ENCODE data around the gene EVL. TPM values are rescaled to one million over a fixed set of nuclear protein-coding genes. Genes with fewer than 3 reads are reported as not detected.
A peak's percentile ranks its signal among the peaks of the same experiment; 100 is the strongest.

The EVL gene
- polyA plus RNA-seq, 1 experiment, result 18.6 TPM

DNA sequence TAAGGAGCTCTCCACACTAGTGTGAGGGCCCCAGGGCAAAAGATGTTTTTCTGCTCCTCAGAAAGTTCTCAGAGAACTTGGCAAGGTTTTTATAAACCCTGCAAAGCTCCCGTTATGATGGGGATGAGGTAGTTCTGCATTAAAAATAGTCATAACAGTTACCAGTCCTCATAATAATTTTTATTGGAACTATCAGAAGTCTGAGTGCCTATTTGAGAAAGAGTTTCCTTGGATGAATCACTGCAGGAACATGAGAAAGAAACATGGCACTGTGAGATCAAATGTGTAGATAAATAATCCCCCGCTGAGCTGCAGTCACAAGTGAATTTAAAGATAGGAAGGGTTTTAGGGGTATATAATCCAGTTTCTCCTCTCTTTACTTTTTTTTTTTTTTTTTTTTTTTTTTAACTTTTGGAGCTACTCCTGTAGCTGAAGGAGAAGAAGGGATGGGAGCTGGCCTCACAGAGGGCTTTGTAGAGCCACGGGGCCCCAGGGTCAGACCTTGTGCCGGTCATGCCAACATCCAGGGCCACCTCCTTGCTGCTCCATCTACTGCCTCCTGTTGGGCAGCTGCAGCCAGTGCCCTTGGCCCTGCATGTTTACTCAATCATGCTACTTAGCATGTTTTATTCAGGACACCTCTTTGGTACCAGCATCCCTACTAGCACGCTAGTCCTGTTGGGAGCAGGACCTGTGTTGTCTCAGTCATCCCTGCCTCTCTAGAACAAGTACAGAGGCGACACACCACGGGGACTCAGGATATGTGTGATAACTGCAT, 39.5 kb downstream of the EVL start:
- Histone ChIP-seq H3K27me3 (ENCODE audit: control insufficient read depth, insufficient read depth, low read length) (no peaks in the 10 kb centered on the region), H3K4me3 (ENCODE audit: low read depth, low read length) (no peak overlapping the region), H3K36me3 (ENCODE audit: control insufficient read depth, insufficient read depth, low read length) (no peaks in the 10 kb centered on the region)
- CTCF ChIA-PET, result interaction anchor here (0.6 to 2.2 kb wide), 8 partner anchors 8 to 158 kb away, joined by 3 to 6 read pairs (median 4); no protein-coding TSS in a partner anchor
- TF ChIP-seq, protein P1, sequence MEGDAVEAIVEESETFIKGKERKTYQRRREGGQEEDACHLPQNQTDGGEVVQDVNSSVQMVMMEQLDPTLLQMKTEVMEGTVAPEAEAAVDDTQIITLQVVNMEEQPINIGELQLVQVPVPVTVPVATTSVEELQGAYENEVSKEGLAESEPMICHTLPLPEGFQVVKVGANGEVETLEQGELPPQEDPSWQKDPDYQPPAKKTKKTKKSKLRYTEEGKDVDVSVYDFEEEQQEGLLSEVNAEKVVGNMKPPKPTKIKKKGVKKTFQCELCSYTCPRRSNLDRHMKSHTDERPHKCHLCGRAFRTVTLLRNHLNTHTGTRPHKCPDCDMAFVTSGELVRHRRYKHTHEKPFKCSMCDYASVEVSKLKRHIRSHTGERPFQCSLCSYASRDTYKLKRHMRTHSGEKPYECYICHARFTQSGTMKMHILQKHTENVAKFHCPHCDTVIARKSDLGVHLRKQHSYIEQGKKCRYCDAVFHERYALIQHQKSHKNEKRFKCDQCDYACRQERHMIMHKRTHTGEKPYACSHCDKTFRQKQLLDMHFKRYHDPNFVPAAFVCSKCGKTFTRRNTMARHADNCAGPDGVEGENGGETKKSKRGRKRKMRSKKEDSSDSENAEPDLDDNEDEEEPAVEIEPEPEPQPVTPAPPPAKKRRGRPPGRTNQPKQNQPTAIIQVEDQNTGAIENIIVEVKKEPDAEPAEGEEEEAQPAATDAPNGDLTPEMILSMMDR (IDR thresholded peaks at IDR 0.05; ENCODE audit: insufficient read depth, low read depth, low read length), result no peak; the same call in 1 of the 2 replicates
- DNase-seq (ENCODE audit: low read depth), result peak; percentile 88
- POLR2A ChIA-PET, result interaction anchor here (0.6 kb wide), 4 partner anchors 28 to 139 kb away, joined by 3 to 9 read pairs (median 7); no protein-coding TSS in a partner anchor

DNA sequence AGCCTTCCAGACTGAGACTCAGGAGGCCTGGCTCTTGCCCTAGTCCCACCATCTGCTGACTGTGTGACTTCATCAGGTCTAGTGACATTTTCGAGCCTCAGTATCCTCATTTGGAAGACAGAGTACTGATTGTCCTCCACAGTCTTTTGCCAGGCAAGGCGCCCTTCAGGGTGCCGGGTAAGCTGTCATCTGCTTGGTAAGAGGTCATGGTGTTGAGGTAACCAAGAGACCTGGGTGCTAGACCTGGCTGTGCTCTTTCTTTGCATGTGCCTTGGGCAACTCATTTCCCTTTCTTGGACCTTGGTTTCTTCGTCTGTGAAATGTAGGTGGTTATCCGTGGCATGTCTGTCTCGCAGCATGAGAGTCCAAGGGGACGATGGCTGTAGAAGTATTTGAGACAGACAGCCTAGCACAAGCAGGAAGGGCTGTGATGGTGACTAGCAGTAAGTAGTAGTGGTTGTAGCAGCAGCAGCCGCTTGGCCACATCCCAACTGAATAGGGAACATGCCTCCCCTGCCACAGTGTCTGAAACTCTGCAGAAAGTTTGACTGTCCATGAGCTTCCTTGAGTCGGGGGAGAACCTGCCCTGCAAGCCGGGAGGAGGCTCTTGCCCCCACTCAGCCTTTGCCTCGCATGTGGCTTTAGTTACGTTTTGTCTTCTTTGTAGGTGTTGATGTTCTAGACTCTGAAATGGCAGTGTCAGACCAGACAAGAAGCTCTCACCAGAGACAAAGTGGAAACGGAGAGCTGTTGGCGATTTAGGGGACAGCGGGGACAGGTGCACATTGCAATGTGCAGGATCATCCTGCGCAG, 40.3 kb downstream of the EVL start:
- Histone ChIP-seq H3K36me3 (ENCODE audit: control insufficient read depth, insufficient read depth, low read length) (no peaks in the 10 kb centered on the region), H3K27me3 (ENCODE audit: control insufficient read depth, insufficient read depth, low read length) (no peaks in the 10 kb centered on the region), H3K4me3 (ENCODE audit: low read depth, low read length) (no peak overlapping the region)
- CTCF ChIA-PET, result interaction anchor here (0.9 to 5.9 kb wide), 5 partner anchors 9 to 122 kb away, joined by 3 to 114 read pairs (median 6); no protein-coding TSS in a partner anchor
- no peak for DNase-seq (ENCODE audit: low read depth)
- TF ChIP-seq, protein P1 (IDR thresholded peaks at IDR 0.05; ENCODE audit: insufficient read depth, low read depth, low read length), result no peak
- POLR2A ChIA-PET, result interaction anchor here (0.6 kb wide), 3 partner anchors 29 to 71 kb away, joined by 3 to 9 read pairs (median 7); no protein-coding TSS in a partner anchor

DNA sequence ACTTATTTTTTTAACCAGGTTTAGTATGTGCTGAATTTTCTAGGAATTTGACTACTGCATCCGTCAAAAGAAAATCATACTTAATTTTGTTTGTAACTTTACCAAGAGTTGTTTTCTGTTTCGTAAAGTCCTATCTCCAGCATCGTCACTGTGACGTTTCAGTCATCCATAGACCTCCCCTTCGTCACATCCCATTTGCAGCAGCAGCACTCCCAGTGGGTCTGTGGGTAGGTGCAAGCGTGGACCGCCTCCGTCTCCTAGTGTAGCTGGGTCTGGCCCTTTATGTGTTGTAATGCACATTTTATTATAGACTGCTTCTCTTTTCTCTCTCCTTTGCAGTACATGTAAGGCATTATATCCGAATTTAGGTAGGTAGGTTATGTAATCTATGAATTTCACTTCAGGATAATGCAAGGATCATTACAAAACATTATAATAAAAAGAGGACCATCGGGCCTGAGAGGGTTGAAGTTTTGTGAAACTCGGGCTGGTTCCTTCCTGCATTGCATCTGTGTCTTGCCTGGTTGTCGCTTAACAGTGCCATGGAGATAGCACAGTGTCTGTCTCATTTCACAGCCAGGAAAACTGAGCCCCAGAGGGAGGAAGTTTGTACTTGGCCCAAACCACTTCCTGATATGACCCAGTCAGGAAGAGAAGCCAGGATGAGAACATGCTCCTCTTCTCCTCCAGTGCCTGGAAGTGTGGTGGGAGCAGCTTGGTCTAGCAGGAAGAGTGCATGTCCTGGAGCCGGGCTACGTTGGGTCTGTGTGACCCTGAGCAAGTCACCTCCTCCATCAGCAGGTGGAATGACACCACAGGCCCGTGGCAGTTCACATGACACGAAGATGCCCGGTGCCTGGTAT, 41.3 kb downstream of the EVL start:
- no peaks in the 10 kb centered on the region for H3K36me3 ChIP-seq (ENCODE audit: control insufficient read depth, insufficient read depth, low read length)
- no peak for DNase-seq (ENCODE audit: low read depth)
- no peak overlapping the region for H3K4me3 ChIP-seq (ENCODE audit: low read depth, low read length)
- TF ChIP-seq, protein P1 (IDR thresholded peaks at IDR 0.05; ENCODE audit: insufficient read depth, low read depth, low read length), result no peak
- H3K27me3 ChIP-seq (ENCODE audit: control insufficient read depth, insufficient read depth, low read length), result no peaks in the 10 kb centered on the region
- CTCF ChIA-PET, result interaction anchor here (0.9 to 5.9 kb wide), 5 partner anchors 10 to 123 kb away, joined by 3 to 114 read pairs (median 6); no protein-coding TSS in a partner anchor
- POLR2A ChIA-PET, result no interaction called here

DNA sequence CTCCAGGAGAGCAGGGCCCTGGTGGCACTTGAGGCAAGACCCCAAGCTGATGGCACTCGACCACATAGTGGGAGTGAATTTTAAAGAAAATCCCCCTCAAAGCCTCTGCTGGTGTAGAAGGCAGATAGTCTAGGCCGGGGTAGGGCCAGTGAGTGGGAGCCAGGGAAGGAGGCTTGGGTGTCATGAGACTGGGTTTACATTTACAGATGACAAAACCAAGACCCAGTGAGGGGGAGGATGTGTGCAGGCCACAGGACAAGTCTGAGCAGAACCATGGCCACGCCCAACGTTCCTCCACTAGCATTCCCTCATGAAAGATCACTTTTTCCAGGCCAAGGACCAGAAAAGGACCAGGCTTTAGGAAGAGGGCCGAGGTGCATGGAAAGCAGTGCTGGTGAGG, 42.0 kb downstream of the EVL start:
- TF ChIP-seq, protein P1 (IDR thresholded peaks at IDR 0.05; ENCODE audit: insufficient read depth, low read depth, low read length), result no peak
- no peak overlapping the region for H3K4me3 ChIP-seq (ENCODE audit: low read depth, low read length)
- DNase-seq (ENCODE audit: low read depth), result no peak
- H3K27me3 ChIP-seq (ENCODE audit: control insufficient read depth, insufficient read depth, low read length), result no peaks in the 10 kb centered on the region
- ChIA-PET CTCF (interaction anchor here (0.5 to 5.9 kb wide), 23 partner anchors 10 to 270 kb away, joined by 3 to 114 read pairs (median 7); no protein-coding TSS in a partner anchor), POLR2A (no interaction called here)
- no peaks in the 10 kb centered on the region for H3K36me3 ChIP-seq (ENCODE audit: control insufficient read depth, insufficient read depth, low read length)

Measured in BJ (cell line).